NCI-H1417 (cell line): ENCODE measurements around the gene FNIP2.
A peak's percentile ranks its signal among the peaks of the same experiment; 100 is the strongest.
"Not testable (repeated sequence)": the region's sequence is repeated elsewhere in the genome, so short reads cannot be mapped to it uniquely, and the experiment has no call there.

Experiments
- DNase-seq, 3 experiments: peaks; one replicate each; lab custom pipeline; 2025; lab: John Stamatoyannopoulos, UW

Gene FNIP2

GRCh38 chr4:158814207-158814606, 45.4 kb downstream of the FNIP2 start:
- DNase-seq, result no peak

GRCh38 chr4:158814636-158815330, 46.0 kb downstream of the FNIP2 start:
- DNase-seq, result no peak

GRCh38 chr4:158816955-158817354, 48.1 kb downstream of the FNIP2 start:
- DNase-seq, result no peak

- DNase-seq, result no peak
Measured at GRCh38 chr4:158817562-158818296, 48.9 kb downstream of the FNIP2 start.

- no peak for DNase-seq
Measured at GRCh38 chr4:158818560-158819140, 49.8 kb downstream of the FNIP2 start.

DNA sequence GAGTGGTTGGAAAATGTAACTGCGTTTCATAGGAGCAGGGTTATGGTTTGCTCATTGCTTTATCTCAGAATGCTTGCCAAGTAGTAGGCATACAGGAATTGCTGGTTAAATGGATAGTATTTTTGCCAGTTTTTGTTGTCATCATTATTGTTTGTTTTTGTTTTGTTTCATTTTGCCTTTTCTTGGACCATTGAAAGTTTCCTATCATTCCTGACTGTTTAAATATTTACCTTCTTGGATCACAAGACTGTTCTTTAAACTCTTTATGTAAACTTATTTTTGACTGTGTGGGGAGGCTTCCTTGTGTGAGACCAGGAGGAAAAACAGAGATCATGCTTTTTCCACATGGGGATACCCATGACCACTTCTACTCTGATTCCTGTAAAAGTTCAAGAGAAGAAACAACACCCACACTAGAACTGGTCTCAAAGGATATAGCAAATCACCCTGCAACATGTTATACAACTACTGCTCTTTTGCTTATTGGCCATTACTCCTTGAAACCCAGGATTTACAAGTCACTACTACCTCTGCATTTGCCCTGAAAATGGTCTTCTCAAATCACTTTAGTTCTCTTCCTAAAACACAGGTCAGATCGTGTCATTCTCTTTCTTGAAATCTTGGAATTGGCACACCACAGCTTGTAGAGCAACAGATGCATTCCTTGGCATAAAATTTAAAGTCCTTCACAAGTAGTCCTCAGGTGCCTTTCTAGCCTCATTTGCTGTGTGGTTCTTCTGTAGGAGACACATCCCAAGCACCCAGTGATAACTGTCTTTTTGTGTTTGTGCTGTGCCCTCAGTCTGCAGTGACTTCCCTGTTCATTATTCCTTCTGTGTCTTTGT, 51.3 kb downstream of the FNIP2 start:
- DNase-seq, result no peak

DNA sequence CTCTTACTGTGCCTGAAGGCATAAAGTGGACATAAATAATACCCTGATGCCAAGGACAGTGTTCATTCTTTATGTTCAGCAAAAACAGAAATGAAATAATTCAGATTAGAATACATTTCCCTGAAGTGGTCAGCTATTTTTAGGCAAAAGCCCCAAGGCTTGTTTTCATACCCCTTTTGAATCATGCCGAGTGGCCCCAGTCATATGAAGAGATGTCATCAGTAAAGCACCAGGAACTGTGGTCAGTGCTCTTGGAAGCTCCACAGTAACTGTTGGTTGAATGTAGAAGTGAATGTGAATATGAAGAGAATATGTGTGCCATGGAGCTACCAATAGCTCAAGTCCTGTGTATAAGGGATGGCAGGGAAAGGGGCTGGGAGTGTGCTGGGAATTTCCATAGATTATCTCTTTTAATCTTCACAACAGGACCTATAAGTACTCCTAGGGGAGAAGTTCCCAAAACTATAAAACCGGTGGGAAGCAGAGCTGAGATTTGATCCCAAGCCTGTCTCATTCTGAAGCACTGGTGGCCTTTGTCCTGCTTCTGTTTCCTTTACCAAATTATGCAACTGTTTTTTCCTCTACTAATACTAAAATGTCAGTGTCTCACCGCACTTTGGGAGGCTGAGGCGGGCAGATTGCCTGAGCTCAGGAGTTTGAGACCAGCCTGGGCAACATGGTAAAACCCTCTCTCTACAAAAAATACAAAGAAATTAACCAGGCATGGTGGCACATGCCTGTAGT, 52.6 kb downstream of the FNIP2 start:
- no peak for DNase-seq

- no peak for DNase-seq
Measured at GRCh38 chr4:158822348-158822747, 53.5 kb downstream of the FNIP2 start.

- no peak for DNase-seq
Measured at GRCh38 chr4:158823461-158823873, 54.6 kb downstream of the FNIP2 start.

DNA sequence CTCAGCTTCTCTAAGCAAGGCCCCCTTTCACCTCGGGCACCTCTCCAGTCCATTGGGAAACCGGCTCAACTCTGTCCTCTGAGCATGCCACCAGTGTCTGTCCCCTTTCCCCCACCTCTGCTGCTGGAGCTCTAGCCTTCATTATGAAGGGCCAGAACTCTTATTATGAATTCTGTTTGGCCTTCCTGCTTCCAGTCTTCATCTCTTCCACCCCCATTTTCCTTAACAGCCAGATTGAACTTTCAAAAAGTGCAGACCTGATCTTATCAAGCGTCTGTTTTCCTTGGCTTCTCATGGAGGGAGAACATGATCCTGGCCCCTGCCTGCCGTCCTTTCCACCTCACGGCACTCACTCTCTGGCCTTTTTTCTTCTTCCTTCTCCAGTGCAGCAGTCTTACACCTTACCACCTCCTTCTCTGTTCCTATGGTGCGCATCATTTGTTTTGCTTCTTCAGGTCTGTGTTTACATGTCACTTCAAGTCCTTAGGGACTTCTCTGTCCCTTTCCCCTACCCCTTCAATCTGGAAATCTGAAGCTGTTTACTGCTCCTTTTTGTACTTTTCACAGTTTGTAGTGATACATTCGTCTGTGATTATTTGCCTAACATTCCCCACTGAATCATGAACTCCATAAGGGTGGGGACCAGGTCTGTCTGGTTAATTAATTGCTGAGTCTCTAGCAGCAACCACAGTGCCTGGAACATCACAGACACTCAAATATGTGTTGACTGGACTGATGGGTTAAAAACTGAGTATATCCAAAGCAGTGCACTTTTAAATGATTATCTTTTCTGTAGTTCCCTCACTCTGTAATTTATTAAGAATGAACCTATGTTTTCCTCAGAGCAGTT, 55.8 kb downstream of the FNIP2 start:
- no peak for DNase-seq

DNA sequence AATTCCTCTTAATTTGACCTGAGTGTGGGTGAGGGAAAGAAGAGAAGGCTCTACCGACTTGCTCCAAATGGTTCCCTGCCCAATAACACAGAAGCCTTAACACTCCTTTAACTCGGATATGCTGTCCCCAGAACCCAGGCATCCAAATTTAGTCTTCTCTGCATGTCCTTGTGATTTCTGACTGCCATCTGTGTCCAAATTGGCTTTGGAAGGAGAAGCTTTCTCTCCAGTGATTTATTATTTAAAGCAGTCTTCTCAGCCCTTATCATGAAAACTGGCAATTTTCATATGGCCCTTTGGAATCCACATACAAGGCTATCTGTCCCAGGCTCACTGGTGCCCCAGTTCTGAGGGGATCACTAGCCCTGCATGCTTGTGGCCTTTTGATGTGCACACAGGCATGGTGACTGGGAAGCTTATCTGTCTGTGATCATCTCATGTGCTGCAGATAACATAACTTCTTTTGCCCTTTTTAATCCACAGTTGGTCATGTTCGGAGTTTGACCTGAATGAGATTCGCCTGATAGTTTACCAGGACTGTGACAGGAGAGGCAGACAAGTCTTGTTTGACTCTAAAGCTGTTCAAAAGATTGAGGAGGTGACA, 56.7 kb downstream of the FNIP2 start:
- DNase-seq, result no peak

DNA sequence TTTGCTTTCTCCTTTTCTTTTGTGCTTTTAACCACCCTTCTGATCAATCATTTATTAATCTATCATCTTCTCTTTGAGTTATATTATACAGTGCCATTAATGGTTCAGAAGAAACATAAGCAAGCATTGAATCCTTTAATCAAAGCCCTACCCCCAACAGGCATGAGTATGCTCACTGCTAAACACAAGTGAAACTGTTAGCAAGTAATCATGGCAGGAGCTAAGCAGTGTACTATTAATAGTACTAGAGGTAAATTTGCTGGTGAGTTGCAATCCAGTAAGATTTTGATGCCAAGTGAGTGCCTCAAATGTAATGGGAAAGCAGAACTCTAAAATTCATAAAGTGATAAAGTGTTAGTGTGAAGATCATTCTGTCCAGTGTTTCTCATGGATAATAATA, 57.2 kb downstream of the FNIP2 start:
- DNase-seq, result no peak

GRCh38 chr4:158826882-158827281, 58.1 kb downstream of the FNIP2 start:
- DNase-seq, result peak in 1 of 3 experiments; percentile 47

GRCh38 chr4:158827543-158827981, 58.7 kb downstream of the FNIP2 start:
- no peak for DNase-seq

- not testable (repeated sequence) for DNase-seq
Measured at GRCh38 chr4:158828151-158828550, 59.3 kb downstream of the FNIP2 start.

DNA sequence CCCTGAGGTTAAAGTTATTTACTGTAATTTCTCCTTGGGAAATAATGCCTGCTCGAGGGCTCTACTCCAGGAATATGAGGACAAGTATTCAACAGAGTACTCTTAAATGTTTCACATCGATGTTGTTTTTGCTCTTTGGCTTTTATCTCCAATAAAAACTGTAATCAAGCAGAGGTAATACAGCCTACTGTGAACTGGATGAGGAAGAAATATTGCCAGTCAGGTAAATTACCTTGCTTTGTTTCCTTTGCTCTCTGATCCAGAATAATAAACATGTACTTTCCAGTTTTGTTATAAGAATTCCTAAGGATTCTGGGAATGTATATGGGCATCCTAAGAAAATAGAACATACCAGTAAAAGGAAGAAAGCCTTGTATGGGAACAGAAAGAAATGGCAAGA, 60.4 kb downstream of the FNIP2 start:
- DNase-seq, result no peak

DNA sequence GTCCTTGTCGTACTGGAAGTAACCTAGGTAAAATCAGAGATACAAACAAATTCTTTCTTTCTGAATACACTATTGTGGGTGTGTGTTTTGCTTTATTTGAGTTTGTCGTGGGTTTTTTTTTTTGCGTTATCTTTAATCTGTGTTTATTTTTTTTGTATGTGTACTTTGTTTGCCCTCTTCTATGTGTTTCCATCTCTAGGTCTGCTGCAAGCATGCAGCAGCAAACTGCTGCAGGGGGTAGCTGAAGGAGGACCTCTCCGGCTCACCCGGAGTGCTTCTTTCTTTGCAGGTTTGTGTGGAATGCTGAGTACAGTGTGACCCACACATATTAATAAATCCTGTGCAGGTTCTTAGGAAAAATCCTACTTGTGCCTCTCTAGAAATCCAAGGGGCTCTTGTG, 64.8 kb downstream of the FNIP2 start:
- no peak for DNase-seq

GRCh38 chr4:158835226-158836001, 66.6 kb downstream of the FNIP2 start:
- DNase-seq, result no peak

GRCh38 chr4:158836002-158836369, 67.2 kb downstream of the FNIP2 start:
- DNase-seq, result no peak
